SIG-M5 (cell line): ENCODE data around the gene TMEM244.
"Not testable (repeated sequence)": the region's sequence is repeated elsewhere in the genome, so short reads cannot be mapped to it uniquely, and the experiment has no call there.

Experiments
- DNase-seq: peaks from one replicate; lab custom pipeline; 2025; lab: John Stamatoyannopoulos, UW

TMEM244 gene

DNA sequence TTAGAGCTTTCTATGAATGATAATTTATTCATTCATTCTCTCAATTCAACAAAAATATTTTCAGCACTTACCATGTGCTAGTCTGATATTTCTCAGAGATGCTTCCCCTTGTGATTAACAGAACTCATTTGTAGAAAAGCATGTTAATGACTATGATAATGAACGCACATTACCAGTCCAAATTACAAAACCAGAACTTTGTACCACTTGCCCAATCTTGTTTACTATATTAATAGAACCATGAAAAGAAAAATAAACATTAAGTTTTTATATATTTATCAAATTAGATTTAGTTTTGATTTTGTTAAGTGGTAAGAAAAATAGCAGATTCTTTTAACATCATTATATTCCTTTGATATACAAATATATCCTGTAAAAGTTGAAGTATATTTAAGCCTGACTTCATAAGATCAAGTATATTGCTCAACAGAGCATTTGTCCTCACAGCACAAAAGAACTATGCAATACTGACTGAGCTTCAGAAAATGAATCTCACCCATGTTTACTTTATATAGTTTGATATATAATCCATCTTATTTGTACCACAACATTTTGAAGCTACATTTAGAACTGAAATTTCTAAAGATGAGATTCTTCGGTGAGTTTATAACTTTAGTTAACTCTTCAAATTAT is 48.9 kb downstream of the TMEM244 start:
- no peak for DNase-seq

DNA sequence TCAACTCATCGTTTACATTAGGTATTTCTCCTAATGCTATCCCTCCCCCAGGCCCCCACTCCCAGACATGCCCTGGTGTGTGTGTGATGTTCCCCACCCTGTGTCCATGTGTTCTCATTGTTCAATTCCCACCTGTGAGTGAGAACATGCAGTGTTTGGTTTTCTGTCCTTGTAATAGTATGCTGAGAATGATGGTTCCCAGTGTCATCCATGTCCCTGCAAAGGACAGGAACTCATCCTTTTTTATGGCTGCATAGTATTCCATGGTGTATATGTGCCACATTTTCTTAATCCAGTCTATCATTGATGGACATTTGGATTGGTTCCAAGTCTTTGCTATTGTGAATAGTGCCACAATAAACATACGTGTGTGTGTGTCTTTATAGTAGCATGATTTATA is 54.0 kb downstream of the TMEM244 start:
- DNase-seq, result not testable (repeated sequence)

- not testable (repeated sequence) for DNase-seq
Measured at GRCh38 chr6:129802920-129803319, 58.2 kb downstream of the TMEM244 start.

DNA sequence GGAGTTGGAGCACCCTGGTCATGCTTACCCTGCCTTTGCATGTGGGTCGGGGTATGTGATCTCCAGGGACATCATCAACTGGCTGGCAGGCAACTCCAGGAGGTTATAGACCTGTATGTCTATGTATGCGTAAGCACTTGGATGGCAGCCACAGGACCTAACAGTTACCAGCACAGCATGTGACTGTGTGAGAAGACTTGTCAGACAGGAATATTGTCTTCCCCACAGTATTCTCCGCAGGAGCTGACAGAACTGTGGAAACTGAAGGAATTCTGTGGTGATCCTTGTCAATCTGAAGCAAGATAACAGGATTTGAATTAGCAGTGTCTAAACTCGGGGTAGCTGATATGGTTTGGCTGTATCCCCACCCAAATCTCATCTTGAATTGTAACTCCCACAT is 59.2 kb downstream of the TMEM244 start:
- DNase-seq, result no peak

- DNase-seq, result no peak
Measured at GRCh38 chr6:129795261-129795660, 65.9 kb downstream of the TMEM244 start.

- no peak for DNase-seq
Measured at GRCh38 chr6:129793447-129793846, 67.7 kb downstream of the TMEM244 start.

DNA sequence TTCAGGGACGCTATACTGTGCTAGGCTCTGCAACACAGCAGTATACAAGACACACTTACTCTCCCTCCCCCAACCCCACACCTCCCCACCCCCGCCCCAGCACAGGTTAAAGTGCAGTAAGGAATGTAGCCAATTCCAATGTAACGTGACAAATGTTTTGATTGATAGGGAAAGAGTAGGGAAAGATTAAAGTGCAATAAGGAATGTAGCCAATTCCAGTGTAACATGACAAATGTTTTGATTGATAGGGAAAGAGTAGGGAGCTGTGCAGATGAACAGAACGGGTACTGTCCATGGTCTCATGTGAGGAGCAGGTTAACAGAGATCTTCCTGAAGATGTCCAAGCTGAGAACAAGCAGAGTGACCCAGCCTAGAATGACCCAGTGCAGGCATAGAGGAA is 69.1 kb downstream of the TMEM244 start:
- DNase-seq, result no peak

DNA sequence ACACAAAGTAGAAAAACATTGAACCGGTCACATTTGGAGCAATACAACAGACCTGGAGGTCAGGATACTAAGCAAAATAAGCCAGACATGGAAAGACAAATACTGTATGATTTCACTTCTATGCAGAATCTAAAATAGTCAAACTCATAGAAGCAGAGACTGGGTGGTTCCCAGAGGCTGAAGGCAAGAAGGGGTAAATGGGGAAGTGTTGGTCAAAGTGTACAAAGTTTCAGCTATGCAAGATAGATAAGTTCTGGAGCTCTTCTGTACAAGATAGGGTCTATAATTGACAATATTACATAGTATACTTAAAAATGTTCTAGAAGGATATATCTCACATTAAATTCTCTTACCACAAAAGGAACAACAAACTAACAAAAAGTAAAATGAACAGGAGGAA is 70.3 kb downstream of the TMEM244 start:
- no peak for DNase-seq

DNA sequence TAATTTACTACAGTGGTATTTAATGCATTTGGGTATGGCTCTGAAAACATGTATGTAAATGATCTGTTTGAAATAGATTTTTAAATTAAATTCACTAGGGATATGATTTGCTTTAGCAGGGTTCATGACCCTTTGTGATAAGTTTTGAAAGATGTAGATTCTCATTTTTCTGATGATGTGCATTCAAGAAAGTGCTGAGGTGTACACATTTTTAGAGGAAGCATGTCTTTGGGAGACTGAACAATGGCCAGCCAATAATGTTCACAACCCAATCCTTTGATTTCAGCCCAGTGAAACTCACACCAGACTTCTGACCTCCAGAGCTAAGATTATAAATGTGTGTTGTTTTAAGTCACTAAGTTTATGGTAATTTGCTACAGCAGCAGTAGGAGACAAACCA is 71.1 kb downstream of the TMEM244 start:
- DNase-seq, result no peak

- no peak for DNase-seq
Measured at GRCh38 chr6:129787816-129788215, 73.3 kb downstream of the TMEM244 start.

DNA sequence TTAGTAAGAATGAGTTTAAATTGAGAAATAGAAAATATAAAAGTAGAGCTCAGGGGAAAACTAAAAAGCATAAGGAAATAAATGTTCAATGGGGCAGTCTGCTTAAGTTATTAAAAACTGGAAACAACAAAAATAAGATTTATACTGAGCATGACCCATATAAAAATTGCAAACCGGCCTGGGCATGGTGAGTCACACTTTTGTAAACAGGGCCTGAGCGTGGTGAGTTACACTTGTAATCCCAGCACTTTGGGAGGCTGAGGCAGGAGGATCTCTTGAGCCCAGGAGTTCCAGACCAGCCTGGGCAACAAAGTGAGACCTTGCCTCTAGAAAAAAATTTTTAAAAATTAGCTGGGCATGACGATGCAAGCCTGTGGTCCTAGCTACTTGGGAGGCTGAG is 74.6 kb downstream of the TMEM244 start:
- DNase-seq, result no peak

GRCh38 chr6:129785756-129786135 is 75.4 kb downstream of the TMEM244 start:
- no peak for DNase-seq

- no peak for DNase-seq
Measured at GRCh38 chr6:129785047-129785755, 75.9 kb downstream of the TMEM244 start.
